AG09319 (cell line): Measurements from ENCODE around the gene SLC5A10.

Experiments
- DNase-seq: peaks from one replicate; pipeline ENCODE4 v3.0.0-alpha.2; 2010; ENCODE audit warnings: low read depth; ENCODE audit errors: extremely low read depth
- CTCF ChIP-seq: IDR thresholded peaks from 2 replicates; pipeline ENCODE4 v1.5.1; 2011; ENCODE audit warnings: low read depth, mild to moderate bottlenecking, inconsistent platforms, low read length, moderate library complexity

The SLC5A10 gene

GRCh38 chr17:18965530-18966236 is 13.7 kb downstream of the SLC5A10 start:
- DNase-seq = no peak
- TF ChIP-seq CTCF = no peak

- peak; percentile 7 for DNase-seq
- TF ChIP-seq CTCF = no peak
Measured at GRCh38 chr17:18966831-18967624, 15.1 kb downstream of the SLC5A10 start.

GRCh38 chr17:18967916-18968315 is 16.0 kb downstream of the SLC5A10 start:
- no peak for TF ChIP-seq CTCF
- DNase-seq = no peak

GRCh38 chr17:18968345-18968744 is 16.4 kb downstream of the SLC5A10 start:
- no peak for DNase-seq
- TF ChIP-seq CTCF = no peak

- no peak for DNase-seq
- TF ChIP-seq CTCF = no peak
Measured at GRCh38 chr17:18968945-18969887, 17.3 kb downstream of the SLC5A10 start.

- DNase-seq = no peak
- TF ChIP-seq CTCF = peak; percentile 0
Measured at GRCh38 chr17:18970582-18971480, 18.9 kb downstream of the SLC5A10 start.
